ENCODE results near the gene GJB3. TPM values are rescaled to one million over a fixed set of nuclear protein-coding genes. Genes with fewer than 3 reads are reported as not detected.

The GJB3 gene
- total RNA-seq, 3 donors from 2014 or later (not counting 1 experiment from before 2014, with no cell fraction given), result not detected

GRCh38 chr1:34761776-34762307, 19.2 kb upstream of the GJB3 start:
- H3K36me3 Mint-ChIP-seq, result no peaks in the 10 kb centered on the region
- no peaks in the 10 kb centered on the region for H3K27me3 ChIP-seq (ENCODE audit: control insufficient read depth, insufficient read depth, low read length)
- no peaks in the 10 kb centered on the region for H3K4me1 ChIP-seq (ENCODE audit: control insufficient read depth, insufficient read depth, low read length)
- ATAC-seq, result no peak
- H3K4me1 Mint-ChIP-seq, result peaks cover 0 to 6% of the 10 kb centered on the region in 2 donors
- 90% methylated on average over 13 of the region's 13 CpGs for WGBS (ENCODE audit: insufficient coverage)
- TF ChIP-seq CTCF (IDR thresholded peaks at IDR 0.05), result no peak
- DNase-seq, result no peak
- intact Hi-C loops (cut with micrococcal nuclease), result no loop called here
- H3K9me3 Mint-ChIP-seq, result no peaks in the 10 kb centered on the region
- H3K27ac ChIP-seq (ENCODE audit: low read length), result no peak overlapping the region
- H3K4me3 Mint-ChIP-seq, result no peak overlapping the region
- peaks cover 9 to 15% of the 10 kb centered on the region in 2 donors for H3K27me3 Mint-ChIP-seq (ENCODE audit: low read depth in 2 of 2)
- H3K36me3 ChIP-seq (ENCODE audit: control insufficient read depth, insufficient read depth, low read length), result no peaks in the 10 kb centered on the region
- H3K9me3 ChIP-seq (ENCODE audit: control insufficient read depth, insufficient read depth, low read length), result no peaks in the 10 kb centered on the region
- H3K27ac Mint-ChIP-seq, result no peak overlapping the region
- H3K4me3 ChIP-seq (ENCODE audit: low read length), result no peak overlapping the region

- no peaks in the 10 kb centered on the region for H3K36me3 ChIP-seq (ENCODE audit: control insufficient read depth, insufficient read depth, low read length)
- no peak for TF ChIP-seq CTCF (IDR thresholded peaks at IDR 0.05)
- H3K27ac ChIP-seq (ENCODE audit: low read length), result no peak overlapping the region
- no peak for ATAC-seq
- Mint-ChIP-seq H3K4me1 (peaks cover 0 to 6% of the 10 kb centered on the region in 2 donors), H3K27ac (no peak overlapping the region), H3K4me3 (no peak overlapping the region), H3K36me3 (no peaks in the 10 kb centered on the region), H3K27me3 (ENCODE audit: low read depth in 2 of 2) (peaks cover 9 to 14% of the 10 kb centered on the region in 2 donors), H3K9me3 (no peaks in the 10 kb centered on the region)
- intact Hi-C loops (cut with micrococcal nuclease), result no loop called here
- H3K9me3 ChIP-seq (ENCODE audit: control insufficient read depth, insufficient read depth, low read length), result no peaks in the 10 kb centered on the region
- peaks cover 3% of the 10 kb centered on the region for H3K27me3 ChIP-seq (ENCODE audit: control insufficient read depth, insufficient read depth, low read length)
- no peak for DNase-seq
- H3K4me1 ChIP-seq (ENCODE audit: control insufficient read depth, insufficient read depth, low read length), result no peaks in the 10 kb centered on the region
- H3K4me3 ChIP-seq (ENCODE audit: low read length), result no peak overlapping the region
- 78% methylated on average over 7 of the region's 7 CpGs for WGBS (ENCODE audit: insufficient coverage)
These were observed 18.4 kb upstream of the GJB3 start for GRCh38 chr1:34762474-34763141.

- DNase-seq (no peak), ATAC-seq (no peak)
- Mint-ChIP-seq H3K27ac (no peak overlapping the region), H3K4me1 (peaks cover 0 to 6% of the 10 kb centered on the region in 2 donors), H3K36me3 (no peaks in the 10 kb centered on the region), H3K27me3 (ENCODE audit: low read depth in 2 of 2) (peaks cover 9% of the 10 kb centered on the region in 2 donors), H3K9me3 (no peaks in the 10 kb centered on the region), H3K4me3 (no peak overlapping the region)
- Histone ChIP-seq H3K36me3 (ENCODE audit: control insufficient read depth, insufficient read depth, low read length) (no peaks in the 10 kb centered on the region), H3K27ac (ENCODE audit: low read length) (no peak overlapping the region), H3K27me3 (ENCODE audit: control insufficient read depth, insufficient read depth, low read length) (peaks cover 5% of the 10 kb centered on the region), H3K9me3 (ENCODE audit: control insufficient read depth, insufficient read depth, low read length) (no peaks in the 10 kb centered on the region), H3K4me1 (ENCODE audit: control insufficient read depth, insufficient read depth, low read length) (no peaks in the 10 kb centered on the region), H3K4me3 (ENCODE audit: low read length) (no peak overlapping the region)
- TF ChIP-seq CTCF (IDR thresholded peaks at IDR 0.05), result no peak
- 55% methylated on average over 7 of the region's 8 CpGs for WGBS (ENCODE audit: insufficient coverage)
- intact Hi-C loops (cut with micrococcal nuclease), result no loop called here
These were observed 17.8 kb upstream of the GJB3 start for GRCh38 chr1:34763142-34763781.
